Mucosa of descending colon (tissue), 3 donors: ENCODE results near the gene SYVN1. TPM values are rescaled to one million over a fixed set of nuclear protein-coding genes. Genes with fewer than 3 reads are reported as not detected.

Experiments
- ATAC-seq: fragments of 200-7000 bp; cut with Tn5 transposase; one replicate; pipeline ENCODE4 v1.9.1; 2020; ENCODE audit warnings: mild to moderate bottlenecking, moderate library complexity
- DNase-seq, 3 donors: peaks; one replicate each; pipeline ENCODE4 v3.0.0-alpha.2; 2020
- H3K36me3 ChIP-seq: fragments of 200-600 bp; one replicate; pipeline ENCODE4 v1.8.0; 2021; ENCODE audit warnings: low read depth, mild to moderate bottlenecking
- H3K4me1 ChIP-seq: fragments of 200-600 bp; one replicate; pipeline ENCODE4 v1.8.0; 2021; ENCODE audit warnings: low read depth, mild to moderate bottlenecking
- H3K4me3 ChIP-seq: fragments of 200-600 bp; one replicate; pipeline ENCODE4 v1.8.0; 2021; ENCODE audit warnings: mild to moderate bottlenecking
- H3K9me3 ChIP-seq: fragments of 200-600 bp; one replicate; pipeline ENCODE4 v1.8.0; 2021; ENCODE audit warnings: mild to moderate bottlenecking
- CTCF ChIP-seq: fragments of 200-600 bp; IDR thresholded peaks from one replicate; pipeline ENCODE4 v1.8.0; 2022; ENCODE audit warnings: antibody characterized with exemption, mild to moderate bottlenecking
- intact Hi-C, 2 donors: fragments of 100-400 bp; cut with DNase I in 1 of 2; cut with micrococcal nuclease in 1 of 2; formaldehyde crosslinking; loops; one replicate each; pipeline versions ENCODE4 v1.11.0 to v1.11.1; 2022; cut with DNase I, micrococcal nuclease
- total RNA-seq, 3 donors: library from RNA; stranded (reverse); fragmentation: NEBNext Ultra II Directional in 2 of 3; extraction: Animal tissue kit (Norgen Biotek cat#: 25700) in 2 of 3; gene quantifications; one replicate each; pipeline versions ENCODE4 v1.2.1 to v1.2.4, GENCODE V29; 2021 to 2023
- donor health status: DM: no; HTN: no; CAD: no; lungs with moderate emphysema.
- donor health status: DM: no; HTN: no; CAD: no.
- donor health status: DM: no; HTN: yes; CAD: no.

Gene SYVN1
- total RNA-seq, 3 donors from 2014 or later, result 59.7 to 62.2 (median 60.3) TPM

- Histone ChIP-seq H3K4me1 (peaks cover 16% of the 10 kb centered on the region), H3K36me3 (peaks cover 11% of the 10 kb centered on the region), H3K9me3 (no peaks in the 10 kb centered on the region), H3K4me3 (no peak overlapping the region)
- no peak for TF ChIP-seq CTCF
- intact Hi-C loops, result no loop called here
- no peak for ATAC-seq
- no peak for DNase-seq
Measured at GRCh38 chr11:65087827-65088226, 46.5 kb downstream of the SYVN1 start.

DNA sequence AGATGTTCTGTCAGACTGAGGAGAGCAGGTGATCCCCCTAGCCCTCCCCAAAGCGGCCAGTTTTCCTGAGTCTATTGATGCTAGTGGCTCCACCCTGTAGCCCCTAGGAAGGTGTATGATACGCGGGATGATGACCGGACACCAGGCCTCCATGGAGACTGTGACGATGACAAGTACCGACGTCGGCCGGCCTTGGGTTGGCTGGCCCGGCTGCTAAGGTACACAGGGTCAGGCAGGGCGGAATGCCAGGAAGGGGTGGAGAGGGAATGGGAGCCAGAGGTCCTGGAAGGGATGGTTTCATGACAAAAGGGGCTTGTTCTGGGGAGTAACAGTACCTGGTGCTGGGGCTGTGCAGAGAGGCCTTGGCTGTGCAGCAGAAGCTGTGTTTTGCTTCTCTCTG lies 47.1 kb downstream of the SYVN1 start:
- DNase-seq (no peak), ATAC-seq (no peak)
- Histone ChIP-seq H3K9me3 (no peaks in the 10 kb centered on the region), H3K4me1 (peaks cover 16% of the 10 kb centered on the region), H3K36me3 (peaks cover 11% of the 10 kb centered on the region), H3K4me3 (no peak overlapping the region)
- intact Hi-C loops, result no loop called here
- TF ChIP-seq CTCF, result no peak

GRCh38 chr11:65086809-65087208 lies 47.5 kb downstream of the SYVN1 start:
- H3K9me3 ChIP-seq, result no peaks in the 10 kb centered on the region
- no peak for ATAC-seq
- H3K4me1 ChIP-seq, result peaks cover 16% of the 10 kb centered on the region
- DNase-seq, result no peak
- intact Hi-C loops, result no loop called here
- H3K36me3 ChIP-seq, result peaks cover 11% of the 10 kb centered on the region
- TF ChIP-seq CTCF, result no peak
- no peak overlapping the region for H3K4me3 ChIP-seq

GRCh38 chr11:65085446-65085845 lies 48.9 kb downstream of the SYVN1 start:
- TF ChIP-seq CTCF, result no peak
- intact Hi-C loops, result no loop called here
- H3K4me1 ChIP-seq, result peaks cover 16% of the 10 kb centered on the region
- no peaks in the 10 kb centered on the region for H3K9me3 ChIP-seq
- no peak overlapping the region for H3K4me3 ChIP-seq
- peaks cover 11% of the 10 kb centered on the region for H3K36me3 ChIP-seq
- ATAC-seq, result no peak
- no peak for DNase-seq

GRCh38 chr11:65084598-65085375 lies 49.5 kb downstream of the SYVN1 start:
- no peaks in the 10 kb centered on the region for H3K9me3 ChIP-seq
- H3K36me3 ChIP-seq, result peaks cover 11% of the 10 kb centered on the region
- no peak for DNase-seq
- H3K4me1 ChIP-seq, result peaks cover 16% of the 10 kb centered on the region
- TF ChIP-seq CTCF, result no peak
- ATAC-seq, result peak; percentile 4
- intact Hi-C loops, result no loop called here
- peak overlapping the region; percentile 54 for H3K4me3 ChIP-seq
